ENCODE data around the gene ITSN1. TPM values are rescaled to one million over a fixed set of nuclear protein-coding genes. Genes with fewer than 3 reads are reported as not detected.

The ITSN1 gene
- total RNA-seq, 2 donors from 2014 or later: 50.9 to 78.6 TPM

- Histone ChIP-seq H3K27me3 (replicated peaks; ENCODE audit: insufficient read depth) (no peaks in the 10 kb centered on the region), H3K36me3 (peaks cover 22% of the 10 kb centered on the region), H3K4me3 (no peak overlapping the region), H3K27ac (no peak overlapping the region), H3K9me3 (no peaks in the 10 kb centered on the region), H3K4me1 (ENCODE audit: control insufficient read depth in 1 of 2, low read depth in 2 of 2) (no peaks in the 10 kb centered on the region)
- DNase-seq (ENCODE audit: low spot score) (no peak), ATAC-seq (ENCODE audit: insufficient number of reproducible peaks, low FRiP score, low read depth) (no peak)
- TF ChIP-seq CTCF (IDR thresholded peaks at IDR 0.05): no peak
Observed at GRCh38 chr21:33771976-33772375, 129.7 kb downstream of the ITSN1 start.

GRCh38 chr21:33774551-33774950 is 132.2 kb downstream of the ITSN1 start:
- H3K36me3 ChIP-seq: peaks cover 22% of the 10 kb centered on the region
- TF ChIP-seq CTCF (IDR thresholded peaks at IDR 0.05): no peak

GRCh38 chr21:33775100-33775828 is 133.0 kb downstream of the ITSN1 start:
- DNase-seq (ENCODE audit: low spot score) (no peak), ATAC-seq (ENCODE audit: insufficient number of reproducible peaks, low FRiP score, low read depth) (no peak)
- Histone ChIP-seq H3K27me3 (replicated peaks; ENCODE audit: insufficient read depth) (no peaks in the 10 kb centered on the region), H3K9me3 (no peaks in the 10 kb centered on the region), H3K36me3 (peaks cover 19% of the 10 kb centered on the region), H3K4me3 (no peak overlapping the region), H3K27ac (no peak overlapping the region), H3K4me1 (ENCODE audit: control insufficient read depth in 1 of 2, low read depth in 2 of 2) (peaks cover 0 to 3% of the 10 kb centered on the region in 2 donors)
- no peak for TF ChIP-seq CTCF (IDR thresholded peaks at IDR 0.05)

More at GRCh38 chr21:33774551-33774950, 132.2 kb downstream of the ITSN1 start:
- no peaks in the 10 kb centered on the region for H3K4me1 ChIP-seq (ENCODE audit: control insufficient read depth in 1 of 2, low read depth in 2 of 2)
- H3K9me3 ChIP-seq: no peaks in the 10 kb centered on the region
- no peak overlapping the region for H3K27ac ChIP-seq
- H3K27me3 ChIP-seq (replicated peaks; ENCODE audit: insufficient read depth): no peaks in the 10 kb centered on the region
- no peak overlapping the region for H3K4me3 ChIP-seq
- DNase-seq (ENCODE audit: low spot score): no peak
- ATAC-seq (ENCODE audit: insufficient number of reproducible peaks, low FRiP score, low read depth): no peak

- DNase-seq (ENCODE audit: low spot score) (no peak), ATAC-seq (ENCODE audit: insufficient number of reproducible peaks, low FRiP score, low read depth) (no peak)
- Histone ChIP-seq H3K4me1 (ENCODE audit: control insufficient read depth in 1 of 2, low read depth in 2 of 2) (peaks cover 0 to 18% of the 10 kb centered on the region in 2 donors), H3K36me3 (no peaks in the 10 kb centered on the region), H3K27me3 (replicated peaks; ENCODE audit: insufficient read depth) (no peaks in the 10 kb centered on the region), H3K4me3 (no peak overlapping the region), H3K9me3 (no peaks in the 10 kb centered on the region), H3K27ac (no peak overlapping the region)
- no peak for TF ChIP-seq CTCF (IDR thresholded peaks at IDR 0.05)
Observed at GRCh38 chr21:33780631-33781030, 138.3 kb downstream of the ITSN1 start.

- H3K9me3 ChIP-seq: no peaks in the 10 kb centered on the region
- no peaks in the 10 kb centered on the region for H3K36me3 ChIP-seq
- H3K4me3 ChIP-seq: no peak overlapping the region
- H3K27ac ChIP-seq: no peak overlapping the region
- no peaks in the 10 kb centered on the region for H3K27me3 ChIP-seq (replicated peaks; ENCODE audit: insufficient read depth)
- no peak for ATAC-seq (ENCODE audit: insufficient number of reproducible peaks, low FRiP score, low read depth)
- DNase-seq (ENCODE audit: low spot score): no peak
- TF ChIP-seq CTCF (IDR thresholded peaks at IDR 0.05): no peak
- H3K4me1 ChIP-seq (ENCODE audit: control insufficient read depth in 1 of 2, low read depth in 2 of 2): peaks cover 0 to 18% of the 10 kb centered on the region in 2 donors
Observed at GRCh38 chr21:33781121-33781520, 138.8 kb downstream of the ITSN1 start.
